DMS53 treated with DMSO at 0.1 percent for 48 hours (cell line): Measurements from ENCODE around the gene CHD8.
"Not testable (repeated sequence)": the region's sequence is repeated elsewhere in the genome, so short reads cannot be mapped to it uniquely, and the experiment has no call there.

ENCODE experiments used
- DNase-seq: peaks from one replicate; lab custom pipeline; 2025; ENCODE audit not compliant: unreplicated experiment; lab: John Stamatoyannopoulos, UW

The CHD8 gene

GRCh38 chr14:21455912-21456667 lies at the start of gene CHD8:
TSS of gene CHD8 (minus strand) at chr14:21456123. CDS start at chr14:21431643, 24,480 bp downstream.
- DNase-seq: peak; percentile 95

GRCh38 chr14:21505012-21505553 lies 49.2 kb upstream of the CHD8 start:
- DNase-seq: no peak

GRCh38 chr14:21503376-21503775 lies 47.5 kb upstream of the CHD8 start:
- DNase-seq: no peak

GRCh38 chr14:21501568-21501967 lies 45.6 kb upstream of the CHD8 start:
- DNase-seq: no peak

- DNase-seq: peak; percentile 16
These were observed 42.9 kb upstream of the CHD8 start for GRCh38 chr14:21498540-21499526.

GRCh38 chr14:21496453-21496852 lies 40.5 kb upstream of the CHD8 start:
- no peak for DNase-seq

- no peak for DNase-seq
These were observed 39.2 kb upstream of the CHD8 start for GRCh38 chr14:21494902-21495762.

GRCh38 chr14:21486640-21487087 lies 30.7 kb upstream of the CHD8 start:
- no peak for DNase-seq

- DNase-seq: peak; percentile 72
These were observed 21.2 kb upstream of the CHD8 start, which contains the start of the genes RAB2B and TOX4 for GRCh38 chr14:21476925-21477681. TSS of gene RAB2B (minus strand) at chr14:21476959. CDS start at chr14:21476872, 87 bp downstream. TSS of gene TOX4 (plus strand) at chr14:21477195. CDS start at chr14:21477279, 84 bp downstream.

- peak; percentile 22 for DNase-seq
These were observed 20.6 kb upstream of the CHD8 start for GRCh38 chr14:21476523-21476924.

- DNase-seq: no peak
These were observed 20.0 kb upstream of the CHD8 start for GRCh38 chr14:21475767-21476522.

GRCh38 chr14:21467616-21468015 lies 11.7 kb upstream of the CHD8 start:
- DNase-seq: no peak

- no peak for DNase-seq
These were observed 371 bp downstream of the CHD8 start for GRCh38 chr14:21455592-21455911.

- DNase-seq: no peak
These were observed 929 bp downstream of the CHD8 start for GRCh38 chr14:21454843-21455544.

- no peak for DNase-seq
These were observed 6.1 kb downstream of the CHD8 start for GRCh38 chr14:21449899-21450216.

GRCh38 chr14:21442657-21443056 lies 13.3 kb downstream of the CHD8 start:
- DNase-seq: not testable (repeated sequence)

GRCh38 chr14:21440859-21441258 lies 15.1 kb downstream of the CHD8 start:
- no peak for DNase-seq

- DNase-seq: peak; percentile 43
These were observed 18.6 kb downstream of the CHD8 start for GRCh38 chr14:21437063-21437901.
